Tongue (tissue), 2 donors: Measurements from ENCODE around the gene TRAF3IP1. TPM values are rescaled to one million over a fixed set of nuclear protein-coding genes. Genes with fewer than 3 reads are reported as not detected.

Experiments used
- DNase-seq: peaks from one replicate; pipeline ENCODE4 v3.0.0-alpha.2; 2015
- total RNA-seq: library from RNA; depleted of rRNA; stranded (reverse); fragments of >200 nt; gene quantifications from one replicate; pipeline ENCODE4 v1.2.3, GENCODE V29; 2014

The TRAF3IP1 gene
- total RNA-seq, 1 donor from 2014 or later, result 3.5 TPM

DNA sequence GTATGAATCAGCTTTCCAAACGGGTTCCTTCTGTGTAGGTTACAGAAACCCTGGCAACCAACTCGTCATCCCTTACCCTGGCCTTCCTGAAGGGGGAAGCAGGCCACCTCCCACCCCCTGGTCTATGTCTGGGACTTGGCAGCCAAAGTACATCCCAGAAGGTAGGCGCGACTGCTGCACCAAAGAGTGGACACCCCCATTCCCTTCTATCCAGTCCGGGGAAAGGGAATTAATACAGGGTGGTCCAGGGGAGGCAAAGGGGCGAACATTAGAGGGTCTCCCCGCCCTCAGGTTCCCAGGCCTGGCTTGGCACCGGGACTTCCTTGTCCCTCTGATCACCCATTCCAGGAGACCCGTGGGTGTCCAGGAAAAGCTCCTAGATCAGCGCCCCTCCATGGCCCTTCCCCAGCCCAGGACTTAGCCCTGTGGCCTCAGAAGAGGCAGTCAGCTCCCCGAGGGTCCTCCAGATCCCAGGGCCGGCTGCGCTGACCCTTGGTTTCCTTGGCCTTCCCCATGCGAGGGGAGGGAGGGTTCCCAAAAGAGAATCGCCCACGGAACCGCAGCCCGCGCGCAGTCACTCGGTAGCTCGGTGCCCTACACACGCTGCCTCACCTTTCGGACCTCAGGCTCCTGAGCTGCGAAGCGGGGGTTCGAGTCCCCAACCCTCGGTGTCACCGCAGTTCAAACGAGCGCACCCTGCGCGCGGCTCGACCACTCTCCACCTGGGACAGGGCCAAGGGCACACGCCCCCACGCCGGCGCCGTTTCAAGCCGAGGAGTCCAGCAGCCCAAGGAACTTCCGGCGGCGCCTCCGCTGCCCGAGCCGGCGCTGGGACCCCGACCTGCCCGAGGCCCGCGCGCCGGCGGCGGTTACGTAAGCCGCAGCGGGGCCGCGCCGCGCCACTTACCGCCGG is 32.3 kb upstream of the TRAF3IP1 start, which contains the start of gene PER2:
TSS of gene PER2 (minus strand) at position 874 of the 913 bp plus-strand sequence. CDS start 10,674 bp downstream, outside the sequence.
- peak; percentile 84 for DNase-seq

DNA sequence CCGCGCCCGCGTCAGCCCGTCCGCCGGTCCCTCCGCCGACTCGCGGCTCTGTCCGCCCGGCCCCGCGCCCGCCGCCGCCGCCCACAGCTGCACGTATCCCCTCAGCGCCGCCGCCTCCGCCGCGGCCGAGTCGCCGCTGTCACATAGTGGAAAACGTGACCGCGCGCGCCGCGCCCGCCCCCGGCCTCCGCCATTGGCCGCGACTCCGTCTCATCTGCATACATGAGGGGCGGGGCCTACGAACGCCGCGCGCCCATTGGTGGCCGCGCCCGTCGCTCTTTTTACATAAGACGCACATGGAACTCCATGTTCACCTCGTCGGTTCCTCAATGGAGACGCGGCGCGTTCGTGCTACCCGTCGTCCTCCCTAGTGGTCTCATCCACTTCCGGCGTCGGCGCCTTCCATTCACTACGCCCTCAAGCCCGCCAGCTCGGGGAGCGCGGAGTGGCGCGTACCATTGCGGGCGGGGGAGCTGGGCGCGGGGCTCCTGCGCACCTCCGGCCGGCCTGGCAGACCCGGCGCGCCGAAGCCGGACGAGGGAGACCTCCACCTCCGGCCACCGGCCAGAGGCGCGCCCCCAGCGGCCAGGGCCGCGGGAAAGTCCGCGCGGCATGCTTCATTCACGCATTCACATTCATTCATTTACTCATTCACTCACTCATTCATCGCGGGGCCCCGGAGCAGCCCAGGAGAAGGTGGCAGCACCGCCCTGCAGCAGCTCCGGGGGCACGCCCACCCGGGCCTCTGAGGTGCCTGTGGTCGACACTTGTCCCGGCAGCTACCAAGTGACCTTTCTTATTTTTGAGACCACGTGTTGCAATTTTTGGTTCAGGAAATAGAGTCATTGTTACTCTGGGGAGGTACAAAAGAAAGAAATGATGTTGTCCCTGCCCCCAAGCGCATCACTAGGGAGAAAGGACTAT is 31.4 kb upstream of the TRAF3IP1 start:
- DNase-seq, result peak; percentile 99

DNA sequence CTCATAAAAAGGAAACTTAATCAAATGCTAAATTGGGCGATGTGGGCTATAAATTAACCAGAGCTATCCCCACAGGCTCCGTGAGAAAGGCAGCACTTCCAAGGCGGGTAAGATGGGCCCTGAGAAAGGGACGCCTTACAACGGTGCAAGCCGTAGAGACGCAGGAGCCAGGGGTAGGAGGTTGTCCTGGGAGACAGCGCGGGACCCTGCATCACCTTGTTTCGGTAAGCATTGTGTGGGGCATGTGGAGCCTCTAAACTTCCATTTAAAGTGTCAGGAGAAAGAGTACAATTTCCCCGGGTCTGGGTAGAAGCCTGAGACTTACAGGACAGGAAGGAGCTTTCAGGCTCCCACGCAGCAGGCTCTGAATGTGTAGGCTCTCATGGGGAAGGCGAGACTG is 30.7 kb upstream of the TRAF3IP1 start:
- DNase-seq, result no peak

- DNase-seq, result peak; percentile 81
Measured at GRCh38 chr2:238290091-238290509, 30.2 kb upstream of the TRAF3IP1 start.

GRCh38 chr2:238290715-238291549 is 29.4 kb upstream of the TRAF3IP1 start:
- peak; percentile 28 for DNase-seq

GRCh38 chr2:238291550-238292281 is 28.6 kb upstream of the TRAF3IP1 start:
- no peak for DNase-seq

DNA sequence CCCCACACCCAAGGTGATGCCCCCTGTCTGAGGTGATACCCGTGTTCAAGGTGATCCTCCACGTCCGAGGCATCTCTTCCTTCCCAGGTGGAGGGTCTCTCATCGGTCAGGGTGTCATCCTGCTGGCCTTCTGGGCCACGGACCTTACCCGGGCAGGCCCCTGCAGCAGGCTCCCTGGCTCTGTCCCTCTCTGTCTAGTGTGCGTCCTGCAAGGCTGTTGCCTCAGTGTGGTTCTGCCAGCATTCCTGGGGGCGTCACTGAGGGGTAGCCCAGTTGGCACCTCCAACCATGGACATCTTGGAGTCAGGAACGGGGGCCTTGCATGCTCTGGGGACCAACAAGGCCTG is 26.3 kb upstream of the TRAF3IP1 start:
- no peak for DNase-seq

DNA sequence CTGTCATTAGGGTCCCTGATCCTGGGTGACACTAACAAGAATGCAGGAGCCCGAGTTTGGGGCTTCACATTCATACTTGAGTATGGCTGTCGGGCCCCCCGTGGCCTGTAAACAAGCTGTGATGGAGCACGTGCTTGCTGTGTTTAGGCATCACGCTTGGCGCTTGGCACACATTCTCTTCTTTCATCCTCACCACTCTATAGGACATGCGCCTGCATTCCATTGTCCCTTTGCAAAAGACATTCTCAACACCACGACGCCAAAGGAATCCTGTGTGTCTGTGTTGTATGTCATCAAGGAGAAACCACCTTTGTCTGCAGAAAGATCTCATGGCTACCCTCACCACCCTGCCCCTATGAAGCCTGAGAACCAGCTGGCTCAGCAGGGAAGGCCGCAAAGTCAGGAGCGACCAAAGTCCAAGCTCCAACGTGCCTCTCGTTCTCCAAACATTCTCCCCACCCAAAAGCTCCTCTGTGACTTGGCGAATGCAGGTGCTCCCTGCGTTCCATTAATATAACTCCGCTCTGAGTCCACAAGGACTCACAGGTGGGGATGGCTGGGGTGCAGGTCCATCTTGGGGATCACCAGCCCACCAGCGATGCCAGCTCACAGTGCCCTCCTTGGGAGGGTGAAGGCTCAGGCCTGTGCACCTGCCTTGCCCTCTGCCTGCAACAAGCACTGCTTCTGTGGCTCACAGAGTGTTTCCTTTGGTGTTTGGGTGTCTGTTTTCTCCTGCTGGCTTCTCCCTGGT is 25.8 kb upstream of the TRAF3IP1 start:
- no peak for DNase-seq

DNA sequence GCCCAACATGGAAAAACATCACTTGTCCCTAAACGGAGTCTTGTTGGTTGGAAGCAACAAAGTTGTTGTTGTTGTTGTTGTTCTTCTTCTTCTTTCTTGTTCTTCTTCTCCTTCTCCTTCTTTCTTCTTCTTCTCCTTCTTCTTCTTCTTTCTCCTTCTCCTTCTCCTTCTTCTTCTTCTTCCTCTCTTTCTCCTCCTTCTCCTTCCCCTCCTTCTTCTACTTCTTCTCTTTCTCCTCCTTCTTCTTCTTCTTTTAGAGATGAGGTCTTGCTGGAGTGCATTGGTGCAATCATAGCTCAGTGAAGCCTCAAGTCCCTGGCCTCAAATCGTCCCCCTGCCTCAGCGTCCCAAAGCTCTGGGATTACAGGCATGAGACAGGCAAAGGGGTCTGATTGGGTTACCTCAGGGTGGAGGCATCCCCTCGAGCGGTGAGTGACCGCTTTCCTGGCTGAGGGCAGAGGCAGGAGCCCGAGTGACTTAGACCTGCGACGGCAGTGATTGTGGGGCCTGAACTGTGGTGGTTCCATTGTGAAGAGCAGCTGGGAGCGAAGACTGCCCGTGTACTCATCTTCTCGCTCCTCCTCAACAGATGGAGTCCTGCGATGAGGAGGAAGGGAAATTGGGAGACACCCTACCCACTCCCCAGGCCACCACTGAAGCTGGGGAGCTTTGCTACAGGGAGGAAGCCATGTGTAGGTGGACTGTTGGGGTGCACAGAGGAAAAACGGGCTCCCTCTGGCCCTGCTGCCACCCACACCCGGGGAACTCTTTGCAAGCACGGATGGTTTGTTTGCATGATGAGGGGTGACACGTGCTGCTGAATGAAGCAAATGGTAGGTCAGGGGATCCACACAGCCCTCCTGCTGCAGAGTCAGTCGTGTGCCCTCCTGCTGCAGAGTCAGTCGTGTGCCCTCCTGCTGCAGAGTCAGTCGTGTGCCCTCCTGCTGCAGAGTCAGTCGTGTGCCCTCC is 24.9 kb upstream of the TRAF3IP1 start:
- no peak for DNase-seq

DNA sequence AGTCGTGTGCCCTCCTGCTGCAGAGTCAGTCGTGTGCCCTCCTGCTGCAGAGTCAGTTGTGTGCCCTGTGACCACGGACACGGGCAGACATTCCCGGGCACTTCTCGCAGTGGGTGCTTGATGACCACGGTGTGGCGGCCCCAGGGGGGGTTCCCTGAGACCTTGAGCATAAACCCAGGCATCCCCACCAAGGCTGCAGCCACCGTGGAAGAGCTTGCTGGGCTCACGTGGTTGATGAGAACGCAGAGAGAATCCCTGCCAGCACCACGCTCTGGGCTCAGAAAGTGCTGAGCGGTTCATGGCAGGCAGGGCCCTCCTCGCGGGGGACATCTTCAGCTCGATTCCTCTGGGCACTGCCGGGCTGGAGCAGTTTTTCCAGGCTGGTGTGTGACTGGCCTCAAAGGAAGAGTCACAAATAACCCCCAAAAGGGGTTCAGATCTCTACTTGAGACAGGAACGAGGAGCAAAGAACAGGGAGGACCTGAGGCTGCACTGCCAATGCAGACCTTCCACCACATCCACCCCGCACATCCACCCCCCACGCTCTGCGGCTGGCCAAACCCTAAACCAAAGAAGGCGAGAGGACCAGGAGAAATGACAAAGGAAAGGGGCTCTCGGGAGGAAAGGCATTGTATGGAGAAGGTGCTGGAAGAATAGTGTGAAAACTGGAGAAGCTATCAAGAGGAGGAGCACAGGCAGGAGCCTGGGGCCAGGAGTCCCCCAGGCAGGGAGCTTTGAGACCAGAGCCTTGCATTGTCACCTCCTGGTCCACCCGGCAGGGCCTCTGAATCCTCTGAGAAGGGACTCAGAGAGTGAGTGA is 23.5 kb upstream of the TRAF3IP1 start:
- DNase-seq, result no peak

DNA sequence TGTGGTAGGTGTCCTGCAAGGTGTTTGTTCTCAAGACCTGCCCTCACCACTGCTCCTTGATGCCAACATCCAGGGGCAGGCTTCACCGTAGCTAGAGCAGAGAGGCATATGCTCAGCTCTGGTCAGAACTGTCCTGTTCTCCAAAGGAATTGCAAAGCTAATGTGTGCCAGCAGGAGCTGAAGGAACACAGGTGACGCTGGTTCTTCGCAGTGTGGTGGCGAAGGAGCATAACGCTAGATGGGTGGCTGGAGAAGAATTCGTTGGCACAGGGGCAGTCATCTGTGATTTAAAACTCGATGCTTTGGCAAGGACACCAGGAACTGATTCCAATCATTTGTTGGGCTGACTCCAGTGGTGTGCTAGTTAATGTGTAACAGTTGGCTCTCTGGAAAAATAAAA is 20.5 kb upstream of the TRAF3IP1 start:
- peak; percentile 51 for DNase-seq

DNA sequence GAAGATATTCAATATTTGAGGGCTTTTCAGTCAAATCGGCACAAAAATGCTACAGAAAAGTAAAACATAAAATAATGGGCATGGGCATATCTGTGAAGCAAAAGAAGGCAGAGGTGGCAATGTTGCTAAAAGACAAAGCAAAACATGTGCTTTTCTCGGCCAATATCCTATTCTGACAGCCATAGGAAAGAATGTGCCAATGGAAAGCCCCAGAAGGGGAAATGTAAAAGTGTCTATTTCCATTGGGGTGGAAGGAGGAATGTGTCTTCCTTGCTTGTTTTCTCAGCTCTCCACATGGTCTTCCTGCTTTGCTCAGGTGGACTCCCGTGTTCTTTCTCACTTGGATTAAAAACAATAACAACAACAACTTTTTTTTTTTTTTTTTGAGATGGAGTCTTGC is 18.2 kb upstream of the TRAF3IP1 start:
- no peak for DNase-seq

DNA sequence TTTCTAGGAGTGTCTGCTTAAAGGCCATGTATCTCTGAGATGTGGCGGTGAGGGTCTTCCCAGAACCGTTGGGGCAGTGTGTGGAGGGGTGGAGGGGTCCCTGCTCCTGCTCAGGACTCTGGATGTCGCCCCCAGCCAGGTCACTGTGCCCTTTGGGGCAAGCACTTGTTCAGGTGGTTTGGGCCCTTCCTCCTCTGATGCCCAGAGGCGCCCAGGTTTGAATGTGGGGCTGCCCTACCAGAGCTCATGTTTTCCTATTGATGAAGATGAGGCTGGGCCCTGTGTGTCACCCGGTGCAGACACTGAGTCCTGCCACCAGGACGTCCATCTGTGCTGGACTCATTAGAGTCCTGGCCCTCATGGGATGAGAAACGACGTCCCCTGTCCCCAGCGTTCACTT is 17.6 kb upstream of the TRAF3IP1 start:
- DNase-seq, result no peak

- no peak for DNase-seq
Measured at GRCh38 chr2:238304116-238304515, 16.2 kb upstream of the TRAF3IP1 start.

GRCh38 chr2:238305092-238305862 is 15.0 kb upstream of the TRAF3IP1 start:
- no peak for DNase-seq

GRCh38 chr2:238305965-238306671 is 14.2 kb upstream of the TRAF3IP1 start:
- DNase-seq, result no peak

DNA sequence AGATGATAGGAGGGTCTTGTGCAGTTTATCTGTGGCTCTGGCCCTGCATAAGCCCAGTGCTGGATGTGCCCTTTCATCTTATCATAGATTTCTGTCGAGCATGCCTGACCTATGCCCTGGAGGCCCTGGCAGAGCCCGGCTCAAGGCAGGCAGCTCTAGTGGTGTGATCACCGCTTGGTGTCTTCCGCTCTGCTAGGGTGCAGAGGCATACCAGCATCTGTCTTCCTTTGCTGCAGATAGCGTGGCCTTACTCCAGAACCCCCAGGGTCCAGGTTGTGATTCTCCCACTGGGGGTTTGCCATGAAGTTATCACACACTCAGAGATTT is 13.7 kb upstream of the TRAF3IP1 start:
- no peak for DNase-seq
